ENCODE results near the gene DLGAP4.
"Not testable (repeated sequence)": the region's sequence is repeated elsewhere in the genome, so short reads cannot be mapped to it uniquely, and the experiment has no call there.

Gene DLGAP4

GRCh38 chr20:36521526-36521925 is 215.4 kb downstream of the DLGAP4 start:
- DNase-seq (ENCODE audit: low read depth) = no peak
- TF ChIP-seq CTCF (conservative IDR thresholded peaks at IDR 0.05; ENCODE audit: control insufficient read depth, insufficient read depth, low read depth, low read length) = no peak
- H3K4me3 ChIP-seq (ENCODE audit: control insufficient read depth, low read depth, low read length) = no peak overlapping the region

- DNase-seq (ENCODE audit: low read depth); H3K4me3 ChIP-seq (ENCODE audit: control insufficient read depth, low read depth, low read length): not testable (repeated sequence)
These were observed 216.3 kb downstream of the DLGAP4 start for GRCh38 chr20:36522412-36522811.

- no peak overlapping the region for H3K4me3 ChIP-seq (ENCODE audit: control insufficient read depth, low read depth, low read length)
- no peak for DNase-seq (ENCODE audit: low read depth)
- TF ChIP-seq CTCF (conservative IDR thresholded peaks at IDR 0.05; ENCODE audit: control insufficient read depth, insufficient read depth, low read depth, low read length) = no peak
These were observed 217.2 kb downstream of the DLGAP4 start for GRCh38 chr20:36523341-36523740.

- no peak for TF ChIP-seq CTCF (conservative IDR thresholded peaks at IDR 0.05; ENCODE audit: control insufficient read depth, insufficient read depth, low read depth, low read length)
- DNase-seq (ENCODE audit: low read depth) = no peak
- H3K4me3 ChIP-seq (ENCODE audit: control insufficient read depth, low read depth, low read length) = no peak overlapping the region
These were observed 219.7 kb downstream of the DLGAP4 start for GRCh38 chr20:36525620-36526365.

- no peak for DNase-seq (ENCODE audit: low read depth)
- H3K4me3 ChIP-seq (ENCODE audit: control insufficient read depth, low read depth, low read length) = no peak overlapping the region
- TF ChIP-seq CTCF (conservative IDR thresholded peaks at IDR 0.05; ENCODE audit: control insufficient read depth, insufficient read depth, low read depth, low read length) = no peak
These were observed 220.4 kb downstream of the DLGAP4 start for GRCh38 chr20:36526521-36527011.

GRCh38 chr20:36527331-36528125 is 221.4 kb downstream of the DLGAP4 start:
- no peak overlapping the region for H3K4me3 ChIP-seq (ENCODE audit: control insufficient read depth, low read depth, low read length)
- no peak for TF ChIP-seq CTCF (conservative IDR thresholded peaks at IDR 0.05; ENCODE audit: control insufficient read depth, insufficient read depth, low read depth, low read length)
- DNase-seq (ENCODE audit: low read depth) = no peak
